Skeletal muscle cell (primary cell): Measurements from ENCODE around the gene SULT4A1.
A peak's percentile ranks its signal among the peaks of the same experiment; 100 is the strongest.
"Not testable (repeated sequence)": the region's sequence is repeated elsewhere in the genome, so short reads cannot be mapped to it uniquely, and the experiment has no call there.

Experiments used
- DNase-seq: peaks from one replicate; pipeline ENCODE4 v3.0.0-alpha.2; 2010; ENCODE audit warnings: low read depth
- H3K4me3 ChIP-seq: 2 replicates; pipeline ENCODE4 v1.5.1; 2011; ENCODE audit warnings: low read depth, mild to moderate bottlenecking, control low read depth, low read length, moderate library complexity

The SULT4A1 gene

GRCh38 chr22:43862074-43862881 lies at the start of gene SULT4A1:
Gene SULT4A1, minus strand, starts transcription at chr22:43862513. Its CDS starts 131 bp downstream, at chr22:43862382.
- H3K4me3 ChIP-seq: peak within 1 kb of the TSS; percentile 62
- no peak for DNase-seq

DNA sequence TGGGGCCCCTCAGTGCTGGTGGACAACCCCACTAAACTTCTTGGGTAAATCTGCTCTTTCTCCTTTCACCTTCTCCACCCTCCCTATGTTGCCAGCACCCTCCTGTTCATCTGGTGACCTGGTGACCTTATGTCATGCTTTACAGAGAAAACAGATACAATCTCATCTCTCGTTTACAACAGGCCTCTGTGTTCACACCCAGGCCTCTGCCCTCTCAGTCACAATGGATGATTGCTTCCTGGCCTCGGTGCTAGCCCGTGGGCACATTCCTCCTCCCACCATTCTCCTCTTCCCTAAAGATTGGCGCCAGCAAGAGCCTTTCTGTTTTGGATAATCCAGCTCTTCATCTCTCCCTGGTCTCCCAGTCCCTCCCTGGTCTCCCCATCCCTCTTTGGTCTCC lies 49.0 kb upstream of the SULT4A1 start:
- DNase-seq: no peak
- H3K4me3 ChIP-seq: no peak overlapping the region

GRCh38 chr22:43910178-43910695 lies 47.9 kb upstream of the SULT4A1 start:
- no peak overlapping the region for H3K4me3 ChIP-seq
- DNase-seq: no peak

GRCh38 chr22:43909708-43910107 lies 47.4 kb upstream of the SULT4A1 start:
- DNase-seq: no peak
- no peak overlapping the region for H3K4me3 ChIP-seq

GRCh38 chr22:43905681-43906080 lies 43.4 kb upstream of the SULT4A1 start:
- no peak overlapping the region for H3K4me3 ChIP-seq
- DNase-seq: no peak

GRCh38 chr22:43904412-43904811 lies 42.1 kb upstream of the SULT4A1 start:
- not testable (repeated sequence) for DNase-seq

GRCh38 chr22:43903033-43903432 lies 40.7 kb upstream of the SULT4A1 start:
- not testable (repeated sequence) for H3K4me3 ChIP-seq, DNase-seq

More at GRCh38 chr22:43904412-43904811, 42.1 kb upstream of the SULT4A1 start:
- H3K4me3 ChIP-seq: not testable (repeated sequence)

GRCh38 chr22:43901976-43902643 lies 39.8 kb upstream of the SULT4A1 start:
- DNase-seq: no peak
- no peak overlapping the region for H3K4me3 ChIP-seq

DNA sequence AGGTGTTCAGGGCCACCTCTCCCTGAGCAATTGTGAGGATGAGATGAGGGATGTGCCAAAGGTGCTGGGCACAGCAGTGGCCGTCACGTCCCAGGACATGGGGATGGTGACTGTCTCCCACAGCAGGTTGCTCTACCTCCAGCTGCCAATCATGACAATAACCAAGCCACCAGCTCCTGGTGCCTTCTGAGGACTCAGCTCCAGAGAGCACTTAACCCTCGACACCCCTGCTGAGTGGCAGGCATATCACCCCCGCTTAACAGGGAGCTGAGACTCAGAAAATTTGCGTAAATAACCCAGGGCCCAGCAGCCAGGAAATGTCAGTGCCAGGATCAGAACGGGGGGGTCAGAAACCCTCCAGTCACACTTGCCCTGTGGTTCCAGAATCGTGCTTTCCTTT lies 37.9 kb upstream of the SULT4A1 start:
- DNase-seq: no peak
- H3K4me3 ChIP-seq: no peak overlapping the region

DNA sequence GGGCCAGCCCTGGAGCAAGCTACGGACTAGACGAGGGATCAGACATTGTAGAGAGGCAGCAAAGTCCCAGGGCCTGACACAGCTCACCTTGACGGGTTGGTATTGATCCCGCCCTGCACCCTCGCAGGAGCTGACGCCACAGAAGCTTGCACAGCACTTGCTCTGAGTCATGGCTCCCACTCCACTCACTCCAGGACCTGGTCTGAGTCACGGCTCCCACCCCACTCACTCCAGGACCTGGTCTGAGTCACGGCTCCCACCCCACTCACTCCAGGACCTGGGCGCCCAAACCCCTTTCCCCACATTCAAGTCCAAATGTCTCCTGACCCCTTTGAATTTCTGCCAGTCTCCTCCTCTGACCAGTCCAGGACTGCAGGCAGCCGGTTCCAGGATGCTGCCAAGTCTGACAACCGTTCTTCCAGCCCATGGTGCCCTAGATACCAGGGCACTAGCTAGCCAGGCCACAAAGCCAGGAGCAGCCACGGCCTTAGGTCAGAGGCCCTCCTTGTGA lies 35.5 kb upstream of the SULT4A1 start:
- no peak for DNase-seq
- H3K4me3 ChIP-seq: no peak overlapping the region

GRCh38 chr22:43895986-43896645 lies 33.8 kb upstream of the SULT4A1 start:
- no peak overlapping the region for H3K4me3 ChIP-seq
- DNase-seq: no peak

DNA sequence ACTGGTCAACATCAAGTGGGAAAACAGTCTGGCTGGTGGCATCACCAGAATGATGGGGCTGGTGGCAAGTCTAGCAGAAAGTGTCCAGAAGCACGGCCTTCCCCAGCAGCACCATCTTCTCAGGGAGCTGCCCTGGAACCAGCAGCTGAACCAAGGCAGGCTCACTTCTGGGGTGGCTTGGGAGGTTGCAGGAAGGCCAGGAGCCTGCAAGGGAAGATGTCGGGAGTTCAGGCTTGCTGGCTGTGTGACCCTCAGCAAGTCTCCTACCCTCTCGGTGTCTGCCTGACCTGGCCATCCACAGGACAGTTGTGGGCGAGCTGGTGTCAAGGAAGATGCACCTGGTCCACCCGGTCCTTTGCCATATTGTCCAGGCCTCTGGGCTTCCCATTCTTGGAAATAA lies 31.8 kb upstream of the SULT4A1 start:
- no peak for DNase-seq
- H3K4me3 ChIP-seq: no peak overlapping the region

- DNase-seq: no peak
- no peak overlapping the region for H3K4me3 ChIP-seq
These were observed 31.0 kb upstream of the SULT4A1 start for GRCh38 chr22:43893266-43893665.

- H3K4me3 ChIP-seq: no peak overlapping the region
- no peak for DNase-seq
These were observed 30.0 kb upstream of the SULT4A1 start for GRCh38 chr22:43892183-43892894.

GRCh38 chr22:43891360-43892182 lies 29.3 kb upstream of the SULT4A1 start, which contains the start of gene PNPLA5:
Gene PNPLA5, minus strand, starts transcription at chr22:43892013. Its CDS starts 133 bp downstream, at chr22:43891880.
- H3K4me3 ChIP-seq: peak within 1 kb of the TSS; percentile 22
- no peak for DNase-seq

- DNase-seq: no peak
- H3K4me3 ChIP-seq: peak overlapping the region; percentile 22
These were observed 28.6 kb upstream of the SULT4A1 start for GRCh38 chr22:43890901-43891331.

DNA sequence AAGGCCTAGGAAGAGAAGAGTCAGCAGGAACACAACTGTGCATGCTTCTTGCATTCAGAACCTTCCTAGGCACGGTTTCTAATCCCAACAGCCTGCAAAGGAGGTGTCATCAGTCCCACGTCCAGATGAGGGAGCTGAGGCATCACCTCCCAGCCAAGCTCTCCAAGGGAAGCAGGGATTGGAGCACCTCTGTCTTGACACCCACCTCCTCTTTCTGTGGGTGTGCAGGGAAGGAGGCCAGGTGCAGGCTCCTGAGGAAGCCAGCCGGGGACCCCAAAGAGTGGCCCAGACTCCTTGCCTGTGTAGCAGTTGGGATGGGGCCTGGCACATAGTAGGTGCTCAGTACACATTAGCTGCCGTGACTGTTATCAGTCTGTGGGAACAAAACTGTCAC lies 27.5 kb upstream of the SULT4A1 start:
- no peak for DNase-seq

DNA sequence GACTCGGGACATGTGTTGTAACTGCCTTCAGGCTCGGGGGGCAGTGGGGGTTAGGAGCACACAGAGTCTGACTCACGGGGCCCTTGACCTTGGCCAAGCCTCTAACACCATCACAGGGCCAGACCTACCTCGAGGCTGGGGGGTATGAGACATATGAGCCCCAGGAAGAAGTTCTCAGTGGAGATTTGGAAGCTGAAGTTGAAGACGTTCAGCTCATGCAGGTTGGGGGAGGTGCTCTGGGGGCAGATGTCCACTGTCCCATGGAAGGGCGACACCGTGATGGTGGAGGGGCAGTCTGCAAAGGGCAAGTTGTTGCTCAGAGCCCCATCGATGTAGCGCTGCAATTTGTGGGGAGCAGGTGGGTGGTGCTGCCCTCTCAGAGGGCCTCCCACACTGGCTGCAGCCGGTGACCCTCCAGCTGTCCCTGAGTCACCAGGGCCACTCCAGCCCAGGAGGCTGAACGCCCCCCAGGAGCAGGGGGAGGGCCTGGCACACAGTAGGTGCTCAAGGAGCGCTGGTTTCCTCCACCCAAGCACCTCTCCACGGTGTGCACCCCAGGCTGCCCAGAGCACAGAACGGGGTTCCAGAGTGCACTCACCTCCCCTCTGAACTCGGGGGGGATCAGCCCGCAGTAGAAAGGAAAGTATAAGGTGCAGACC lies 27.0 kb upstream of the SULT4A1 start:
- DNase-seq: no peak
- H3K4me3 ChIP-seq: no peak overlapping the region

More for the DNA sequence above, 27.5 kb upstream of the SULT4A1 start:
- no peak overlapping the region for H3K4me3 ChIP-seq
